SH-SY5Y (cell line): Measurements from ENCODE around the gene PMVK.

ENCODE experiments used
- GATA2 ChIP-seq: IDR thresholded peaks from 2 replicates; pipeline ENCODE4 v1.6.1; 2011; ENCODE audit warnings: mild to moderate bottlenecking, low read depth, low read length
- GATA3 ChIP-seq: IDR thresholded peaks from 2 replicates; pipeline ENCODE4 v1.6.1; 2011; ENCODE audit warnings: low read depth, mild to moderate bottlenecking, low read length, moderate library complexity

Gene PMVK

DNA sequence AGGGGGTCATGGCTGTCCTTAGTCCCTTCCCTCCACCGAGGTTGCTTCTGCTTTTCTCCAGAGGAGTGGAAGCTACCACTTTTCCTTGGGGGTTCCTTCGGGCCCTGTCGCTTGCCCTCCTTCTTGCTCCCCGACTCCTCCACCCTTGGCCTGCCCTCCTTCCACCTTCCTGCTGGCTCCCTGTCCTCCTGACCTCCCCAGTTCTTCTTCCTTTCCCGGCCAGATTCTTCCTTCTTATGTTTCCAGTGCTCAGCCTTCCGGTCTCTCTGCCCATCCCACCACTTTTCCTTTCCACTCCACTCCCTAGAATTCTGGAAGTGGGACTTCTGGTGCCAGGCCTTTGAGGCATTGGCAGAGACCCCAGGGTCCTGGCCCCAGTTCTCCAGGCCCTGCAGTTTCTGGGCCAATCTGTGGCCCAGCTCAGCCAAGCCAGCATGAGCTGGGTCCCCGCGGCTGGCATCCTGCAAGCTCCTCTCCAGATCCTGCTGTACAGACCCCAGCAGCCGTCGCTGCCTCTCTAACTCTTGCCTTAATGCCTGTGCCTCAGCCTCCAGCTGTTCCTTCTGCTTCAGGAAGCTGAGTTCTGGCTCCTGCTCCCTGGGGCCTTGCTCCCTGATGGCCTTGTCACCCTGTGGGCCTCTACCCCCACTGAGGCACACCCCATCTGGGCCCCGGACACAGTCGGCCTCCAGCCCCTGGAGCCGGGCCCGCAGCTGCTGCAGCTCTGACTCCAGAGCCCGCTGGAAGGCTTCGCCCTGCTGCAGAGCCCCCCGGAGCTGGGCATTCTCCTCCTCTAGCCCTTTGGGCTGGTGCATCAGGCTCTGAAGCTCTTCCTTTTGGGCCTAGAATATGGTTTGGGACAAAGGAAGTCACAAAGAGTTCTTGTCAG lies 9.7 kb upstream of the PMVK start:
- TF ChIP-seq GATA3 (no peak), GATA2 (no peak)

DNA sequence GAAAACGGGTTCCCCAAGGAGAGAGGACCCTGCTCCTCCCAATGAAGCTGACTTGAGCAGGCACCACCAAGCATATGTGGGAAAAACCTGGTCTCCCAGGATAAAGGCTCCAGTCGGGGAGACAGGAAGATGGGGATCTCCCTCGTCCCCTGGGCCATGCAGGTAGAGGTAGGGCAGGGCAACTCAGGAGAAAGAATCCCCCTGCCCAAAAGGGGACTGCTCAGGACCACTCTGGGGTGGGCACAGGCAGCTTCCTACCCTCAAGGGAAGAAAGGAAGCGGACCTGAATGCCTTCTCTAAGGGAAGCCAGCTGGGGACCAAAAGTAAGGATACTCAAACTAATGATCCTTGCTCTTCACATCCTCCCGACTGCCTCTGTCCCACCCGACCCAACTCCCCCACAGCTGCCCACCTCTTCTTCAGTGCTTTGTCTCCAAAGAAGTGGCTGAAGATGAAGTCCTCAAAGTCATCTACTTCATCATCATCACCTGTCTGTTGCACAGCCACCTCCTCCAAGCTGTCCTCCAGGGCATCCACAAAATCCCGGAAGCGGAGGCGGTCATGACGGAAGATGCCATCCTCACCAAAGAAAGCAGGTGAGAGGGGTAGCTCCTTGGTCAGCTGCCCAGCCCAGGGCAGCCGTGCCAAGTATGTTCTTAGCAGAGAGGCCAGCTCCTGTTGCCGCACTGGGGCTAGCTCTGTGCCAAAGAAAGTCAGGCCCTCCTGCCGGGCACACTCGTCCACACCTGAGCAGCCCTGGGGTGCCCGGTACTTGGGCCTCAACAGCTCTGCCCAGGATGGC lies 8.8 kb upstream of the PMVK start:
- no peak for TF ChIP-seq GATA3
- TF ChIP-seq GATA2: no peak

DNA sequence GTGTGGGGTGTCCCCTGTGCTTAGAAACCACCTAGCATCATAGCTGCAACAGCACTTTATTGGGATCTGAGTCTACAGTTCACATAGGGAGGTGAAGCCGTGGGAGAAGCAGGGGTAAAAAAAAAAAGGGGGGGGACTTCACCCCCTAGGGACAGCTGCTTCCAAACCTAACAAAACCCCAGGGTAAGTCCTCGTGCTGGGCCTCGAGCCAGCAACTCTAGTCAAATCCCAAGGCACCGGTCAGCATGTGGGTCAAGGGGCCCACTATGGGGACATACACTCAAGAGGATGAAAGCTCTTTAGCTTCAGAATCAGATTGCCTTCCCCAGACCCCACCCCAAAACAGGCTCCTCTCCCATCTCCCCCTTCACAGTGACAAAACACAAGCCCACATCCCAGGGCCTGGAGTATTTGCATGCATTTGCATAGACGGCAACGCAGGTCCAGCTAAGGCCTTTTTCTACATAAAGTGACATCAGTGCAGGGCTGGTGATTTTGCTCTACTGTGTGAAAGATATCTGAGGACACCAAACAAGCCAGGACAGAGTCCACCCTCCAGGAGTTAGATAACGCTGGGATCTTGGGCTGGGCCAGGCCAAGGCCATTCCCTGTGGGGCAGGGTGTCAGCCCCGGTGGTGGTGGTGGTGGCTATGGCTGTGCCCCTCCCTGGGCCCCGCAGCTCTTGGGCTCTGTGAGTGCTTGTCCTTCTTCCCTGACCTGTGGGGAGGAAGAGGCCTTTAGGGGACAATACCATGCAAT lies 8.1 kb upstream of the PMVK start:
- no peak for TF ChIP-seq GATA2
- TF ChIP-seq GATA3: no peak

DNA sequence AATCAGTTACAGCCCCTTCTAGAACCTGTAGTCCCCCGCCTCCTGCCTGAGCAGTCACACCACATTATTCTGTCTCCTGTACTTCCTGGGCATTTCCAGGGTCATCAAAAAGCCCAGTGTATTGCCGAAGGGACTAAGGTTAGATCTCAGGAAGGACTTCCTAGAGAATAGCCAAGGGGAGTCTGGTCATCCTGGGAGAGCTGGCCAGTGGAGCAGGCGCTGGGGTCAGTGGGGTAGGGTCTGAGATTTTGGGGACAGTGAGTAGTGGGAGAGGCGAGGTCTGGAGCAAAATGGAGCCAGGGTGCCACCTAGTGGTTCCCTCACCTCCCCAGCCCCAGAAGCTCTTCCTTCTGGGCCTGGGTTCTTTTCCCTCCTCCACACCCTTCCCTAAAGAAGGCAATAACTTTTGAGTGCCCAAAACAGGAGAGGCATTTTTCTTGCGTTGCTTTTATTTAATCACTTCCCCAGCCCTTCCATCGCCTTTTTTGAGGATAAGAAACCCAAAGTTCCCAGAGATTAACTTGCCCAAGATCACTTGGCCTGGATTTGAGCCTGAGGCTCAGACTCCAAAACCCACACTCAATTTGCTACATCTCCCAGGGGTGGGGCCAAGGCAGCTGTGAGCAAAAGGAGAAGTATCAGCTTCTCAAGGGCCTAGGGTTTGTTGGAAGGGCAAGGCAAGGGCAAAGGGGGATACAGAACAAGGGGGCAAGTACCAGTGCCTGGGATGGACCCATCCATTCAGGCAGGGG lies 7.3 kb upstream of the PMVK start:
- no peak for TF ChIP-seq GATA3
- no peak for TF ChIP-seq GATA2

DNA sequence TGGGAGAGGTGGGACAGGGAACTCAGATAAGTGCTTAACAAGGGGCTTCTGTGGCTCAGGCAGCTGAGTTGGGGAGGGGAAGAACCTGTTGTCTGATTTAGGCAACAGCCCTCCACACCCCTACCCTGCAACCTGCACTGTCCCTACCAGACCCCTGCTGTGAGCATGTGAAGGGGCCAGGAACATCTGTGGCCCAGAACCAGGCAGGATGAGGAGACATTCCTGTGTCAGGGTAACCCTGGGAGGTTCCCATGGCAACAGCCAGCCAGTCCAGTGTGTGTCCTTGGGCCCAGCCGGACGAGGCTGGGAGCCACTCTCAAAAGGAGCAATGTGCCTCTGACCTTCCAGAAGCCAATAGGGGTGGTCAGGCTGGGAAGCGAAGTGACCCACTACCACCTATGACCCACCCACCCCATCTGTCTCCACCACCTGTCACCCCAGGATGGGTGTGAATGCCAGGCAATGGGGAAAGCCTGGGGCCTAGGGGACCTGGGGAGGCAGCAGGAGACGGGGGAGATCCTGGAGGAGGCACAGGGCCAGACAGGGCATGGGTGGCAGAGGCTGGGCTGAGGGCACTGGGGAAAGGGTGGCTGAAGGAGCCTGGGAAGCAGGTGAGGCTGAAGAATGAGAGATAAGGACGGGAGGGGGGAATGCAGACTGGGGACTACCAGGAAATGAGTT lies 5.0 kb upstream of the PMVK start:
- no peak for TF ChIP-seq GATA2
- no peak for TF ChIP-seq GATA3

DNA sequence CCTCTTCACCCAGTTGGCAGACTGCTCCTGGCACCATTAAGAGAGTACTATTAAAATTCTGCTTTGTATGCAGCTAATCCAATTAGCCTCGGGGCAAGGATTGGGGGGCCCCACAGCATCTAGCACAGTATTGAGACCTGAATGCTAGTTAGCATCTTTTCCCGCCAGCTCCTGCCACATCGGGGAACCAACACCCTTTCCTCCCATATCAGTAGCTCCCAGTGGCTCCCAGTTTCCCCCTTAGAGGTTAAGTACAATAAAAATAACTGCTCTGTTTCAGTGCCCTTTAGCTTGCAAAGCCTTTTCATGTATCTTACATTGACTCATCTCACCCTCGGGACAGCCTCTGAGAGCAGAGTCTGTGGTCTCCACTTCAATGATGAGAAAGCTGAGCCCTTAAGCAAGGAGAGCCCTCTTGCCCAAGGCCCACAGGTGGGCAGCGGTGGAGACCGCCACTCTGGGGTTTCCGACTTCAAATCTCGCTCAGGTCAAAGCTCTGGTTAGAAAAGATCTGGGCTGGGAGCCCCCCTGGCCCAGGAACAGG lies 4.2 kb upstream of the PMVK start:
- TF ChIP-seq GATA3 (no peak), GATA2 (no peak)

DNA sequence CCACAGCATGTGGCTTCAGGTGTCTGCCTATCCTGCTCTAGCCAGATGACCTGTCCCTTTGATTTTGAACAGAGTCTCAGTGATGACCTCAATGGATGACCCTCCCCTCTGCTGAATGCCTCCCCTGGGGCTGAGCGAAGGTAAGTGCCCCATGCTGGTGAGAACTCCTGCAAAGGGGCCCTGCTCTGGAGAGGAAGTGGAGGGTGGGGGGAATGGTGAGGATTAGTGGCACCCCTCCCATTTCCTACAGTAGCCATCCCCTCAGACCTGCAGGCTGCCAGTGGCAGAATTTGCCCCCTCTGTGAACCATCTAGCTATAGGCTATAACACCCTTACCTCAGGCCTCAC lies 3.7 kb upstream of the PMVK start:
- TF ChIP-seq GATA2 (no peak), GATA3 (no peak)

DNA sequence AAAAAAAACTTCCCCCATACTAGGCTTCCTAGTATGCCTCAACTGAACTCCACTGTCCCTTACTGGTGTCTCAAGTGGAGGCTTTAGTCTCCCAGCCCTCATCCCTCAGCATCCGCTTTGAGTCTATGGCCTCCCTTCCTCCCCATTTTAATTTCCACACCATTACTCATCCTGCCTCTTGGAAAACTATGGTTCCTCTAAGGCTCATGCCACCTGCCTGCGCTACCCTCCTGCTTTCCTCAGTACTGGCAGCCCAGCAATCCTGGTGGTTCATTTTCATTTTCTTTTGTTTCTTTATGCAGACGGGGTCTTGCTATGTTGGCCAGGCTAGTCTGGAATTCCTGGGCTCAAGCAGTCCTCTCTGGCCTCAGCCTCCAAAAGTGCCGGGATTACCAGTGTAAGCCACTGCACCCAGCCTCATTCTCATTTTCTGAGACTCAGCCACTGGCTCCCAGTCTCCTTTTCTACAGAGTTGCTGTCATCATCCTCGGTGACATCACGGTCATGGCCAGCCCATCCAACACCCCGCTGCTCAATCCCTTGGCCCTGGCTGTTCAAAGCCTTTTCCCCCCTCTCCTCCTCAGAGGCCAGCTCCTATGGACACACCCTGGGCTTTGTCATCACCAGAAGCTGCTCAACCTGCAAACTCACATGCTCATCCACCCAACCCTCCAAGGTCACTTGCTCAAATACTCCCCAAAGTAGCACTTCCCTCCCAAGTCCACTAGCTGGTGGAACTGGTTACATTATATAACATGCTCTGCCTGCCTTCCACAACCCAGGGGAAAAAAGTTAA lies 2.3 kb upstream of the PMVK start:
- TF ChIP-seq GATA3: no peak
- no peak for TF ChIP-seq GATA2

DNA sequence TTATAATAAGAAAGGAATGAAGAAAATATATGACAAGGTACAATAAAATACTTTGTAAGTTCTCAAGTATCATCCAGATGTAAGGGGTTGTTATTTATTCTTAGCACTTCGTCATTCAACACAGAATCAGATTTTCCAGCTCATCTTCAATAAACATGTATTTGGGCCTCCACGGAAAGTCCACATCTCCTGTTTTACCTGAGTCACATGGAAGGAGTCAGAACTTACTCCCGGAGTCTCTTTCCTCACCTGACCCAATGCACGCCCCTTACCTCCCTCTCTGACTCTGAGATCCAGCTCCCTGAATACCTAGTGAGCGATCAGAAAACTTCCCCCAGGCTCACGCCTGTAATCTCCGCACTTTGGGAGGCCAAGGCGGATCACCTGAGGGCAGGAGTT lies 1.5 kb upstream of the PMVK start:
- TF ChIP-seq GATA2: no peak
- TF ChIP-seq GATA3: no peak

DNA sequence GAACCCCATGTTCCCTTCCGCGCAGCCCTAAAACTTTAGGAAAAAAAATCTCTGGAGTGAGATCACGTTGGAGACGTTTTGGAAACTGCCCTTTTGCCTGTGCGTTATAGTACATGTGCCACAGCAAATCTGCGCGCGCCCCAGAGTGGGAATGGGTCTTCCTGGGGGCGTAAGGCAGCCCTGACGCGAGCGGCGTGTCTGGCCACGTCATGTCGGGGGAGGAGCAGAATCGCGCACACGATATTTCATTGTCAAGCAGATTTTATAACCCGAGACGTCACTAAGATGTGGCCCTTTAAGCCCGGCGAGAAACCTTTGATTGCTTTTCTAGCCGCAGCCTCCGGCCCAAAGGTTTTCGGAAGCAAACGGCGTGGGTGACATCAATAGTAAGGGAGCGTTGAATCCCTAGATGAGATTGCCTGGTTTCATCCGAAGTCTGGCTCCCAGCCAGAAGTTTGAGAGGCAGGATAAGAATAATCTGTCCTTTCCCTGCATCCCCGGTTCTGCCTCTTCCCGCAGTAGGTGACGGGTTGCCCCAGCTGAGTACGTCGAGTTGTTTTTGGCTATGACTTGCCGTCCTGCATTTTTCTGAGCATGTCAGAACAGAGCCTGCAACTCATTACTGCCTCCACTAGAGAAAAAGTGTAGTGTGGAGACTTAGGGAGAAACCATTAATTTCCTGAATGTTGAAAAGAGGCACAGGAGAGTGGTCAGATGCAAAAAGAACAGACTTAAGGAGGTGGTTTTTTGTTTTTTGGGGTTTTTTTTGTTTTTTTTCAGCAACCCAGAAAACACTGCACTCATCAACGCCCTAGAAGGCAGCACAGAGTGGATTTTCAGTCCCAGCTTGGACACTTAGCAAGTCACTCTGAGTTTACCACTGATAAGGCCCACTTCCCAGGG lies 817 bp upstream of the PMVK start:
- no peak for TF ChIP-seq GATA3
- no peak for TF ChIP-seq GATA2
